HEK293 (cell line): ENCODE measurements around the gene ACAP3.

Source experiments
- CTCF ChIP-seq: fragments of 450-650 bp; formaldehyde crosslinking; IDR thresholded peaks from 2 replicates; pipeline ENCODE4 v1.5.1; 2016; ENCODE audit warnings: missing biosample characterization, missing genetic modification characterization
- GFI1B ChIP-seq: fragments of 450-650 bp; formaldehyde crosslinking; IDR thresholded peaks from 2 replicates; pipeline ENCODE4 v1.5.1; 2016; ENCODE audit warnings: missing biosample characterization, missing genetic modification characterization
- OSR2 ChIP-seq: fragments of 450-650 bp; formaldehyde crosslinking; IDR thresholded peaks from 2 replicates; pipeline ENCODE4 v1.5.1; 2016; ENCODE audit warnings: missing biosample characterization, missing genetic modification characterization
- ZBTB10 ChIP-seq: fragments of 450-650 bp; formaldehyde crosslinking; IDR thresholded peaks from 2 replicates; pipeline ENCODE4 v1.5.1; 2016; ENCODE audit warnings: missing biosample characterization, missing genetic modification characterization
- ZBTB17 ChIP-seq: fragments of 450-650 bp; formaldehyde crosslinking; IDR thresholded peaks from 2 replicates; pipeline ENCODE4 v1.5.1; 2016; ENCODE audit warnings: missing biosample characterization, missing genetic modification characterization
- ZNF133 ChIP-seq: fragments of 450-650 bp; formaldehyde crosslinking; IDR thresholded peaks from 2 replicates; pipeline ENCODE4 v1.5.1; 2016; ENCODE audit warnings: missing biosample characterization, missing genetic modification characterization
- ZNF274 ChIP-seq, 2 experiments: fragments of 200-500 bp in 1 of 2; fragments of 450-650 bp in 1 of 2; sonication (Bioruptor generic) in 1 of 2; formaldehyde crosslinking in 1 of 2; IDR thresholded peaks; 2 replicates each; pipeline versions ENCODE4 v1.5.1 to v1.6.1; 2014 to 2016; ENCODE audit warnings: borderline replicate concordance in 1 of 2, inconsistent platforms in 1 of 2, low read length in 1 of 2, missing biosample characterization in 1 of 2, missing genetic modification characterization in 1 of 2
- ZNF302 ChIP-seq: fragments of 450-650 bp; formaldehyde crosslinking; IDR thresholded peaks from 2 replicates; pipeline ENCODE4 v1.5.1; 2016; ENCODE audit warnings: missing biosample characterization, missing genetic modification characterization, low read depth
- ZNF416 ChIP-seq: fragments of 450-650 bp; formaldehyde crosslinking; IDR thresholded peaks from 2 replicates; pipeline ENCODE4 v1.5.1; 2016; ENCODE audit warnings: missing biosample characterization, missing genetic modification characterization
- ZNF48 ChIP-seq: fragments of 450-650 bp; formaldehyde crosslinking; IDR thresholded peaks from 2 replicates; pipeline ENCODE4 v1.5.1; 2016; ENCODE audit warnings: missing biosample characterization, missing genetic modification characterization
- ZNF747 ChIP-seq: fragments of 450-650 bp; formaldehyde crosslinking; IDR thresholded peaks from 2 replicates; pipeline ENCODE4 v1.5.1; 2016; ENCODE audit warnings: missing biosample characterization, missing genetic modification characterization

GRCh38 chr1:1313500-1314236, 5.9 kb upstream of the ACAP3 start:
- no peak for TF ChIP-seq ZBTB17 (tag by site-specific recombination)
- no peak for TF ChIP-seq ZNF133 (tag by site-specific recombination)
- no peak for TF ChIP-seq CTCF (tag by site-specific recombination)
- no peak for TF ChIP-seq ZNF48 (tag by site-specific recombination)
- TF ChIP-seq ZNF274 (IDR thresholded peaks at IDR 0.05; ENCODE audit: low read length) = no peak
- no peak for TF ChIP-seq ZNF274 (tag by site-specific recombination; IDR thresholded peaks at IDR 0.05; ENCODE audit: borderline replicate concordance)
- TF ChIP-seq OSR2 (tag by site-specific recombination) = no peak
- TF ChIP-seq ZNF302 (tag by site-specific recombination) = no peak
- TF ChIP-seq GFI1B = no peak
- no peak for TF ChIP-seq ZNF416 (tag by site-specific recombination)
- TF ChIP-seq ZNF747 (tag by site-specific recombination) = no peak
- TF ChIP-seq ZBTB10 (tag by site-specific recombination) = no peak
